GM19455 (cell line): ENCODE measurements around the gene NOCT.
"Not testable (repeated sequence)": the region's sequence is repeated elsewhere in the genome, so short reads cannot be mapped to it uniquely, and the experiment has no call there.

Source experiments
- ATAC-seq: cut with Tn5 transposase; IDR thresholded peaks from one replicate; pipeline ENCODE4 v1.9.1; 2021; ENCODE audit not compliant: unreplicated experiment

The NOCT gene

GRCh38 chr4:139015269-139015947 lies at the start of gene NOCT:
Gene NOCT (plus strand): TSS chr4:139015781. CDS start chr4:139015982, 201 bp downstream.
- ATAC-seq = peak; percentile 97

GRCh38 chr4:138967313-138967712 lies 48.3 kb upstream of the NOCT start:
- ATAC-seq = peak; percentile 85

- ATAC-seq = no peak
Measured at GRCh38 chr4:138972956-138973801, 42.4 kb upstream of the NOCT start.

- ATAC-seq = no peak
Measured at GRCh38 chr4:138975225-138975624, 40.4 kb upstream of the NOCT start.

- no peak for ATAC-seq
Measured at GRCh38 chr4:138976526-138976925, 39.1 kb upstream of the NOCT start.

GRCh38 chr4:138977524-138977923 lies 38.1 kb upstream of the NOCT start:
- peak; percentile 85 for ATAC-seq

- ATAC-seq = no peak
Measured at GRCh38 chr4:138978028-138978585, 37.5 kb upstream of the NOCT start.

- ATAC-seq = no peak
Measured at GRCh38 chr4:138978600-138978999, 37.0 kb upstream of the NOCT start.

- ATAC-seq = no peak
Measured at GRCh38 chr4:138979742-138980141, 35.8 kb upstream of the NOCT start.

GRCh38 chr4:138981930-138982390 lies 33.6 kb upstream of the NOCT start:
- no peak for ATAC-seq

GRCh38 chr4:138982754-138983153 lies 32.8 kb upstream of the NOCT start:
- no peak for ATAC-seq

- ATAC-seq = no peak
Measured at GRCh38 chr4:138983690-138984089, 31.9 kb upstream of the NOCT start.

GRCh38 chr4:138984647-138985046 lies 30.9 kb upstream of the NOCT start:
- ATAC-seq = no peak

- no peak for ATAC-seq
Measured at GRCh38 chr4:138992676-138993075, 22.9 kb upstream of the NOCT start.

- no peak for ATAC-seq
Measured at GRCh38 chr4:138996090-138996489, 19.5 kb upstream of the NOCT start.

GRCh38 chr4:138999666-139000065 lies 15.9 kb upstream of the NOCT start:
- ATAC-seq = no peak

GRCh38 chr4:139000134-139000533 lies 15.4 kb upstream of the NOCT start:
- ATAC-seq = not testable (repeated sequence)

- not testable (repeated sequence) for ATAC-seq
Measured at GRCh38 chr4:139001430-139001829, 14.2 kb upstream of the NOCT start.

- ATAC-seq = not testable (repeated sequence)
Measured at GRCh38 chr4:139003668-139004067, 11.9 kb upstream of the NOCT start.

- no peak for ATAC-seq
Measured at GRCh38 chr4:139005774-139006173, 9.8 kb upstream of the NOCT start.

GRCh38 chr4:139007640-139008039 lies 7.9 kb upstream of the NOCT start:
- no peak for ATAC-seq

GRCh38 chr4:139008278-139008677 lies 7.3 kb upstream of the NOCT start:
- ATAC-seq = not testable (repeated sequence)
